RKO (cell line): Measurements from ENCODE around the gene DIAPH3.

Experiments used
- DNase-seq: peaks from one replicate; pipeline ENCODE4 v3.0.0-alpha.2; 2016; ENCODE audit warnings: low spot score

DIAPH3 gene

GRCh38 chr13:59951011-59951410 is 212.7 kb downstream of the DIAPH3 start:
- no peak for DNase-seq

GRCh38 chr13:59950266-59950665 is 213.5 kb downstream of the DIAPH3 start:
- no peak for DNase-seq

- DNase-seq: no peak
These were observed 215.0 kb downstream of the DIAPH3 start for GRCh38 chr13:59948686-59949085.

- no peak for DNase-seq
These were observed 216.8 kb downstream of the DIAPH3 start for GRCh38 chr13:59946944-59947343.

GRCh38 chr13:59931621-59932020 is 232.1 kb downstream of the DIAPH3 start:
- DNase-seq: no peak

GRCh38 chr13:59924256-59924655 is 239.5 kb downstream of the DIAPH3 start:
- DNase-seq: no peak

- no peak for DNase-seq
These were observed 248.5 kb downstream of the DIAPH3 start for GRCh38 chr13:59915252-59915651.

GRCh38 chr13:59914556-59914955 is 249.2 kb downstream of the DIAPH3 start:
- no peak for DNase-seq

GRCh38 chr13:59906413-59907049 is 257.2 kb downstream of the DIAPH3 start:
- DNase-seq: peak; percentile 46

- no peak for DNase-seq
These were observed 262.5 kb downstream of the DIAPH3 start for GRCh38 chr13:59901191-59901590.

- DNase-seq: no peak
These were observed 265.7 kb downstream of the DIAPH3 start for GRCh38 chr13:59898066-59898465.

- DNase-seq: no peak
These were observed 270.5 kb downstream of the DIAPH3 start for GRCh38 chr13:59893266-59893665.

GRCh38 chr13:59891053-59891452 is 272.7 kb downstream of the DIAPH3 start:
- DNase-seq: no peak

- DNase-seq: no peak
These were observed 273.7 kb downstream of the DIAPH3 start for GRCh38 chr13:59890054-59890453.

GRCh38 chr13:59888408-59888807 is 275.3 kb downstream of the DIAPH3 start:
- DNase-seq: no peak

GRCh38 chr13:59885076-59885475 is 278.7 kb downstream of the DIAPH3 start:
- DNase-seq: no peak

- DNase-seq: no peak
These were observed 279.8 kb downstream of the DIAPH3 start for GRCh38 chr13:59883885-59884284.

GRCh38 chr13:59880468-59880867 is 283.3 kb downstream of the DIAPH3 start:
- no peak for DNase-seq

- no peak for DNase-seq
These were observed 284.4 kb downstream of the DIAPH3 start for GRCh38 chr13:59879281-59879680.

- DNase-seq: peak; percentile 7
These were observed 285.8 kb downstream of the DIAPH3 start for GRCh38 chr13:59877933-59878332.

GRCh38 chr13:59874973-59875372 is 288.8 kb downstream of the DIAPH3 start:
- DNase-seq: no peak

- DNase-seq: no peak
These were observed 289.9 kb downstream of the DIAPH3 start for GRCh38 chr13:59873856-59874255.

GRCh38 chr13:59873309-59873708 is 290.4 kb downstream of the DIAPH3 start:
- no peak for DNase-seq

- DNase-seq: no peak
These were observed 295.9 kb downstream of the DIAPH3 start for GRCh38 chr13:59867867-59868266.

GRCh38 chr13:59865398-59865797 is 298.3 kb downstream of the DIAPH3 start:
- no peak for DNase-seq
